HG03432 (cell line): Measurements from ENCODE around the gene CHRM3.

ENCODE experiments used
- ATAC-seq: cut with Tn5 transposase; IDR thresholded peaks from one replicate; pipeline ENCODE4 v1.9.1; 2021; ENCODE audit warnings: mild to moderate bottlenecking, moderate library complexity; ENCODE audit not compliant: unreplicated experiment

Gene CHRM3

DNA sequence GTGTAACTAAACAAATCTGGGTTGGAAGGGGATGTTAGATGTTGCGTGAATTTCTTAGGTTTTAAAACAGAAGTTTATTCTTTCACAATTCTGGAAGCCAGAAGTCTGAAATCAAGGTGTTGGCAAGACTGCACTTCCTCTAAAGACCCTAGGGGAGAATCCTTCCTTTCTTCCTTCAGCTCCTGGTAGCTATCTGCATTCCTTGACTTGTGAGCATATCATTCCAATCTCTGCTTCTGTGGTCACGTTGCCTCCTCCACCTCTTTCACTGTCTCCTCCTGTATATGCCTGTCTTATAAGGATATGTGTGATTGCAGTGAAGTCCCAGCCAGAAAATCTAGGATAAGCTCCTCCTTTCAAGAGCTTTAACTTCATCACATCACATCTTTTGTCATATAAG lies 7.7 kb downstream of the CHRM3 start:
- ATAC-seq: no peak

DNA sequence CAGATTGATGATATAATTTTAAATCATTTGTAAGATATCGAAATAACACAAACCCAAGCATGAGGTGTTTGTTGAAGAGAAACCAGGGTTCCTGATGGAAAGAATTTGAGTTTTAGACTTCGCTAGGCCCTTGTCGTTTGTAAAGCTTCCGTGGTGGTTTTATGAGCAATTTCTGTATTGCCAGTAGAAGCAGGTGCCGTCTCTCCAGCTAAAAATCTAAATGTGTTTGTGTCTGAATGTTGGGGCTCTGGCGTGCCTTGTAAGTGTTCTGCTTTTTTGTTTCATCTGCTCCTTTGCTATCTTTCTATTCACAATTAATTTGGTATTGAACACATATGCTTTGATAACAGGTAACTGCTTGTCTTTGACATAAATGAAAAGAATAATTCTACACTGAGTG lies 27.5 kb downstream of the CHRM3 start:
- no peak for ATAC-seq

DNA sequence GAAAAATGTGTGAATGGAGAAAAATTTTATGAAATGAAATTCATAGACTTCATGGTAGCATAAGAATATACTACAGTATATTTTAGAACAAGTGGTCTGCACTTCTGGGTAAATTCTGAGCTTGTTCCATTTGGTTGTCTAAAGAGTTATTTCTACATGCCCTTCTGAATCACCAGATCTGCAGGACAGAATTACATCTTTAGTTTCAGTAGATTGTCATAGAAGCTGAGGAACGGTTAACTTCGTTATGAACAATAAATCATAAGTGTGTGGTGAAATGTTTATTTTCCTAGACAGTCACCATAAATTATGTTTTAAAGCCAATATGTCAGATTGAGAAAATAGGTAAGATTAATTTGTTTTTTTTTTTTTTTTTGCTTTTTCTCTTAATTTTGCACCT lies 30.9 kb downstream of the CHRM3 start:
- no peak for ATAC-seq

DNA sequence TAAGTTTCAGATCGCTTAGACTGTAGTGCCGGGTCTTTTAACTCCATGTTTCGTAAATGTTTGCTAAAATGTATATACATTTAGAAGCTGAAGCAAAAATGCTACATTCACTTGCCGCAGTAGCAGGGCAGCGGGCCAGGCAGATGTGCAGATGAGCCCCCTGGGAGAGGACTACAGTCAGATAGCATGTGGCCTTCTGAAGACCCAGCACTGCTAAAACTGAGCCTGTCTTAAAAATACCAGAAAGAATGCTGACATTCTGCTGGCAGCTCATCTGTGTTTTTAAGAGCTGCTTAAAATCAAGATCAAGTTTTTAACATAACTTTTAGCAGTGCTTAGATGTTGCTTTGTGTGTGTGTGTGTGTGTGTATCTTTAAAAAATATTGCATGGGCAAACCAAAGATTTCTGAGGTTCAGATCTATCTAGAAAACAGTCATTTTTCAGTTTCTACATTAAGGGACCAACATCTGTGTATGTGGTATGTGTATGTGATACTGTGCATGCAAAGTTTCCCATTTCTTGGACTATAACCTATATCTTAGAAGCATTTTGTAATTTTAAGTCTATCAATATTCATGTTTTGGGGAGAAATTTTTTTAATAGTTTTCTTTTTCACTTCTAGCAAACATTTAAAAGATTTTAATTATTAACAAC lies 31.7 kb downstream of the CHRM3 start:
- peak; percentile 54 for ATAC-seq

DNA sequence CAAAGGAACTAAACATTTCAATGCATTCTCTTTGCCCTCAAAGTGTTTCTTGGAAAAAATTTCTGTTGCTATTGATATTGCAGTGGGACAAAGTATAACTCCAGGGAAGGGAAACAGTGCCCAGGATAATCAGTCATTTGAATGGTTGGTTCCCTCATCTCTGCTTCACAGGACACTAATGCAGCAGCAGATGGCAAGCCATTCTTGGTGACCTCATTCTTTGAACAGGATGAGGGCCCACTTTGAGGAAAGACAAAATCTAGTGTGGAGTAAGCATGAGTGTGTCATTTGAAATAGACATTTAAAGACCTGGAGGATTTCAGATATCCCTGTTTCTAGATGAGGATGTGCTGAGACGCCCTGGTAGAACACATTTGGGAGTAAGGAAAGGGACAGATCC lies 32.3 kb downstream of the CHRM3 start:
- ATAC-seq: no peak

DNA sequence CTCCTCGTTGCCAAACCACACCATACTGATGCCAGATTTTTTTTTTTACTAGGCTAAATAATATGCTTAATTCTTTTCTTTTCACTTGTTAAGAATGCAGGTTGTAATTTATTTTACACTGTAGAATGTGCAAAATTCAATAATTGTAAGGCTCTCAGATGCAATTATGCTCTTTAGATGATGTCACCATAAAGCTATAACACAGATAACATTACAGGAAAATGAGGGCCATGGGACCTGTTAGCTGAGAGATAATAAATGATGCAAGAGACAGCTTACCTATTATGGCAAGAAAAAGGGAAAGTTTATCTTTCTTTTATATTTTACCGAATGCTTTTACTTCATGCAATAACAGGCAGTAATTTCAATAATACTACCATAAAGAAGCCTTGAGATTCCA lies 35.4 kb downstream of the CHRM3 start:
- ATAC-seq: no peak

DNA sequence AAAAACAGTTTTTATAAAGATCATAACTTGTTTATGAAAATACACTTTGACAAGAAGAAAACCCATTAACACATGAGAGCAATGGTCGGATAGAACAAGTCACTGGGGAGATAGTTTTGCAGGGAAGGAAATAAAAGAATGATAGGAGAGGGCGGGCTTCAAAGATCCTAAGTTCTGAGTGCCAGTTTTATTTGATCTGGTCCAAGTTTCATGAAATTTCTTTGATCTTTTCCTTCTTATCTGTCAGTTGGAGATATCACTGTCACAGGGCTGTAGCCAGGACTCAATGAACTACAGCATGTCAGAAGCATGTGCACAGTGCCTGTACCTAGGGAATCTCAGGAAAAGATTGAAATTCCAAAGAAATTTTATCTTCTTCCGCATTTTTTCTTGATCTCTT lies 36.5 kb downstream of the CHRM3 start:
- ATAC-seq: no peak

DNA sequence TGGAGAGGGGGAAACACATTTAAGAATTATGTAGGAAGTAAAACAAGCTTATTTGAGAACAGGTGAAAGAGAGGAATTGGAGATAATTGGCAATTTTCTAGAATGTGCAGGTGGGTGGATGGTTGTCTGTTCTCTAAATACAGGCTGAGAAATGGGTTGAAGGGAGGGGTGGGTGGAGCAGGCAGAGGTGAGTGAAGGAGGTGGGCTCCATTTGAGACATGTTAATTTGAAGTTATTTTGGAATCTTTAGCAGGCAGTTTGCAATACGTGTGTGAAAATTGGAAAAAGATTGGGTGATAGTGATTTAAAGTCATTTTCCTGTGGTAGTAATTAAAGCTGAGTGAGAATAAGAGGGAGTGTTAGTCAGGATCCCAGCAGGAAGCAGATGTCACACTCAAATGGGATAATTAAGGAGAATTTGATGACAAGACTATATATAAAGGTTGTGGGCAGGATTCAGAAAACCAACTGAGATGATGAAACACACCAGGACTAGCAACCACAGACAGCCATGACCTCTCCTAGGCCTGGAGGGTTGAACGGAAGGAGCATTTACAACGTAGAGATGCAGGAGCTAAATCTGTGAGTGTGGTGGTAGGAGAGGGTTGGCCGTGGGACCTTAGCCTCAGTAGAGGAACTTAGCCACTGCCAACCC lies 40.6 kb downstream of the CHRM3 start:
- no peak for ATAC-seq

DNA sequence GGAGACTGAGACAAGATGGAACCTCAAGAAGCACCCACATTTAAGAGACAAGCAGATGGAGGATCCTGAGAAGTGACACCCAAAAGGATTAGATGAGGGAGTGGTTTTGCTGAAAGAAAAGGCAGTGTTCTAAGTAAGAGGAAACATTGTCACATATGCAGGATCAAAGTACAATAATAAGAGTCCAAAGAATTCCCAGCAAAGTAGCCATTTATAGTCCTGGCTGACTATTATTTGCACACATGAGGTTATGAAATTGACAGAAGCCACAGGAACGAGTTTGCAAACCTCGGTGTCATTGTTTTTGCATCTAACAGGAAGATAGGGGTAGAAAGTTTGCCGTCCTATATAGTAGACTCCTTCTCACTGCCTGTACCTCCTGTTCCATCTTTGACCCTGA lies 41.3 kb downstream of the CHRM3 start:
- no peak for ATAC-seq

DNA sequence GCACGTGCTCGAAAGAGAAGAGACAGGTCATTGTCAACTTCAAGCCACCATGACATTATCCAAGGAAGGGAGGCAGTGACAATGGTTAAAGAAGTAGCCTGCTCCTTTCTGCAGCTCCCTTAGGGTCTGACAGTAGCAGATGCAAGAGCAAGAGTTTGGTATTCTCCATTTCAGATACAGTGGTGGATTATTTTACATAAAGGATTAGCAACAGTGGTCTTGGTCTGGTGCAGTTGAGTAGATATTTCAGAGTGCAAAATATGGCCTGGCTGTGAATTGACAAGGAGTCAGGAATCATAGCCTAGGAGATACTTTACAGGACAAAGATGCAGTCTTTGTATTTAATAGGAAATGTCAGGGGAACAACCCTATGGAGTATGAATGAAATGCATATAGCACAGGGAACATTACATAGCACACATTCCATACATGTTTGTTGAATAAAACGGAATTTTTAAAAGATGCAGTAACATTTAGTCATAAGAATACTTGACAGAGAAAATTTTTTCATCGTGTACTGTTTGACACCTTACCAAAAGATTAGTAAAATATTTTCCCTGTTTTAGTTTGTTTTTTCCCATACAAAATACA lies 41.8 kb downstream of the CHRM3 start:
- no peak for ATAC-seq

DNA sequence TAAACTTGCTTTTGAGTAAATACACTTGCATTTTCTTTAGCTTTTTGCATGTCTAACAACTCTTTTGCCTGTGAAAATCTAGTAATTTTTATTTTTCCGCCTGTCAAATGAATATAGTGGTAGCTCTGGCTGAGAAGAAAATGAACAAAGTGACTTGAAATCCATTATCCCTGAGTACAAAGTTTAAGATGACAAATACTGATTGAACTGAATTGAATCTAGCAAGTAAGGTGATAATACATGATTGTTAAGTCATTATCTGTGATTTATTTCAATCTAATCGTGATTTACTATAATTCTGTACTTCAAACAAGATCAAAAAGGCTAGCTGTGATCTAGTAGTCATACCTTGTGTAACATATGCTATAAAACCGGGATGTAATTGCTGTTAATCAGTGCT lies 42.8 kb downstream of the CHRM3 start:
- no peak for ATAC-seq

DNA sequence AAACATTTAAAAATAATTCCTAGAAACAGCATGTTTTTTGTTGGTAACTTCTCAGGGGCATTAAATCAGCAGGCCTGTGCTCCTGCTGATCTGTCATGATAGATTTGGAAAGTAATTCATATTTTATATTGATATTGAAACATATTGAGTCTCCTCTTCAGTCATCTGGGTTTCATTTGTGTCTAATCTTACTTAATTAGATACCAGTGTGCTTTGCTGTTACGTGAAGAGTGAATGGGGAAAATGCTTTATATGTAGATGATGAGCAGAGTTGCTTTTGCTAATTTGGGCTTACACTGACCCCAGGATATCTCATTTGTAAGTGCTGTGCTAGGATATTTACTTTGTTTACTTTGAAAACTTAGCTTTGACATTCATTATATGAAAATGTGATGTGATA lies 45.9 kb downstream of the CHRM3 start:
- ATAC-seq: no peak

DNA sequence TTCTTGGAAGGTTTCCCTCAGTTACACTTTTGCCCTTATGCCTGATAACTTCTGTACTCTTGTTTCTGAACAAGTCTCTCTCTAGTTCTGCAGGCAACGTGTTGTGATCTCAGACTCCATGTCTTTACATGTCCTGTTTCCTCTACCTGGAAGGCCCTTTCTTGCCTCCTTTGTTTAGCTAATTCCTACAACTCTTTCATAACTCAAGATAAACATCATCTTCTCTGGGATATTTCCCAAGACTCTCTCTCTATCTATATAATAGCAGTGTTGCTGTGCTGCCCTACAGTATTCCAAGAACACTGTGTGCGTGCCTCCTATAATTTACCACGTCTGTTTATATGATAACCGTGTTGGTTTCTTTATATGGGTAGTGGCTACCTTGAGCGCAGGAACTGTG lies 47.8 kb downstream of the CHRM3 start:
- no peak for ATAC-seq
